Measurements from ENCODE around the gene MPP7. TPM values are rescaled to one million over a fixed set of nuclear protein-coding genes. Genes with fewer than 3 reads are reported as not detected.

MPP7 gene
- total RNA-seq, 1 experiment from 2014 or later = 79.4 TPM

- POLR2A ChIA-PET = no interaction called here
- Mint-ChIP-seq H3K36me3 (ENCODE audit: insufficient read depth, unreplicated experiment) (peaks cover 18% of the 10 kb centered on the region), H3K4me1 (ENCODE audit: low read depth, unreplicated experiment) (peaks cover 45% of the 10 kb centered on the region), H3K9me3 (ENCODE audit: unreplicated experiment) (no peaks in the 10 kb centered on the region), H3K27ac (ENCODE audit: unreplicated experiment) (peak overlapping the region; percentile 34), H3K4me3 (ENCODE audit: unreplicated experiment) (no peak overlapping the region), H3K27me3 (ENCODE audit: insufficient read depth, unreplicated experiment) (no peaks in the 10 kb centered on the region)
- no peaks in the 10 kb centered on the region for H3K9me3 ChIP-seq
- intact Hi-C loops (cut with micrococcal nuclease; ENCODE audit: unreplicated experiment) = no loop called here
- TF ChIP-seq CTCF (IDR thresholded peaks at IDR 0.05; ENCODE audit: insufficient read depth in 1 of 2, low read depth in 1 of 2, low read length in 1 of 2, severe bottlenecking in 1 of 2, unreplicated experiment in 1 of 2) = no peak
- H3K36me3 ChIP-seq (ENCODE audit: control insufficient read depth, insufficient read depth, low read length) = no peaks in the 10 kb centered on the region
- no peak overlapping the region for H3K4me3 ChIP-seq (ENCODE audit: low read depth, low read length)
- CTCF ChIA-PET = no interaction called here
- BruUV-seq (replicated peaks) = no TSS peak
- no peaks in the 10 kb centered on the region for H3K27me3 ChIP-seq (replicated peaks; ENCODE audit: control insufficient read depth, insufficient read depth, low read length)
- peaks cover 22% of the 10 kb centered on the region for H3K4me1 ChIP-seq
- DNase-seq = no peak
These were observed 22.2 kb downstream of the MPP7 start for GRCh38 chr10:28280652-28281051.

- H3K27ac Mint-ChIP-seq (ENCODE audit: unreplicated experiment) = no peak overlapping the region
- H3K4me3 Mint-ChIP-seq (ENCODE audit: unreplicated experiment) = no peak overlapping the region
- H3K9me3 Mint-ChIP-seq (ENCODE audit: unreplicated experiment) = no peaks in the 10 kb centered on the region
- peaks cover 18% of the 10 kb centered on the region for H3K36me3 Mint-ChIP-seq (ENCODE audit: insufficient read depth, unreplicated experiment)
- no peak for DNase-seq
- Histone ChIP-seq H3K9me3 (no peaks in the 10 kb centered on the region), H3K36me3 (ENCODE audit: control insufficient read depth, insufficient read depth, low read length) (no peaks in the 10 kb centered on the region), H3K27me3 (replicated peaks; ENCODE audit: control insufficient read depth, insufficient read depth, low read length) (no peaks in the 10 kb centered on the region), H3K4me1 (peaks cover 14% of the 10 kb centered on the region), H3K4me3 (ENCODE audit: low read depth, low read length) (no peak overlapping the region)
- CTCF ChIA-PET = no interaction called here
- no peak for TF ChIP-seq CTCF (IDR thresholded peaks at IDR 0.05; ENCODE audit: insufficient read depth in 1 of 2, low read depth in 1 of 2, low read length in 1 of 2, severe bottlenecking in 1 of 2, unreplicated experiment in 1 of 2)
- intact Hi-C loops (cut with micrococcal nuclease; ENCODE audit: unreplicated experiment) = loop anchor here (10.0 kb wide), 1 partner anchor 215 kb away; no protein-coding TSS in a partner anchor
- H3K4me1 Mint-ChIP-seq (ENCODE audit: low read depth, unreplicated experiment) = peaks cover 45% of the 10 kb centered on the region
- POLR2A ChIA-PET = no interaction called here
- no peaks in the 10 kb centered on the region for H3K27me3 Mint-ChIP-seq (ENCODE audit: insufficient read depth, unreplicated experiment)
- no TSS peak for BruUV-seq (replicated peaks)
These were observed 23.0 kb downstream of the MPP7 start for GRCh38 chr10:28279878-28280277.

GRCh38 chr10:28278842-28279241 is 24.0 kb downstream of the MPP7 start:
- POLR2A ChIA-PET = no interaction called here
- Histone ChIP-seq H3K4me1 (peaks cover 4% of the 10 kb centered on the region), H3K27me3 (replicated peaks; ENCODE audit: control insufficient read depth, insufficient read depth, low read length) (no peaks in the 10 kb centered on the region), H3K9me3 (no peaks in the 10 kb centered on the region), H3K4me3 (ENCODE audit: low read depth, low read length) (no peak overlapping the region), H3K36me3 (ENCODE audit: control insufficient read depth, insufficient read depth, low read length) (no peaks in the 10 kb centered on the region)
- Mint-ChIP-seq H3K4me1 (ENCODE audit: low read depth, unreplicated experiment) (peaks cover 36% of the 10 kb centered on the region), H3K9me3 (ENCODE audit: unreplicated experiment) (no peaks in the 10 kb centered on the region), H3K36me3 (ENCODE audit: insufficient read depth, unreplicated experiment) (peaks cover 18% of the 10 kb centered on the region), H3K4me3 (ENCODE audit: unreplicated experiment) (no peak overlapping the region), H3K27ac (ENCODE audit: unreplicated experiment) (no peak overlapping the region), H3K27me3 (ENCODE audit: insufficient read depth, unreplicated experiment) (no peaks in the 10 kb centered on the region)
- no TSS peak for BruUV-seq (replicated peaks)
- DNase-seq = no peak
- CTCF ChIA-PET = no interaction called here
- intact Hi-C loops (cut with micrococcal nuclease; ENCODE audit: unreplicated experiment) = loop anchor here (10.0 kb wide), 1 partner anchor 216 kb away; no protein-coding TSS in a partner anchor
- no peak for TF ChIP-seq CTCF (IDR thresholded peaks at IDR 0.05; ENCODE audit: insufficient read depth in 1 of 2, low read depth in 1 of 2, low read length in 1 of 2, severe bottlenecking in 1 of 2, unreplicated experiment in 1 of 2)
